ENCODE results near the gene TNFAIP3.

Gene TNFAIP3

GRCh38 chr6:137902699-137903098 lies 35.6 kb downstream of the TNFAIP3 start:
- DNase-seq (ENCODE audit: low spot score): no peak

- DNase-seq (ENCODE audit: low spot score): no peak
These were observed 36.3 kb downstream of the TNFAIP3 start for GRCh38 chr6:137903274-137903932.

GRCh38 chr6:137903933-137904821 lies 37.1 kb downstream of the TNFAIP3 start:
- DNase-seq (ENCODE audit: low spot score): peak; percentile 40

- no peak for DNase-seq (ENCODE audit: low spot score)
These were observed 38.0 kb downstream of the TNFAIP3 start for GRCh38 chr6:137904822-137905617.

GRCh38 chr6:137906020-137906472 lies 39.0 kb downstream of the TNFAIP3 start:
- DNase-seq (ENCODE audit: low spot score): no peak

GRCh38 chr6:137907170-137907569 lies 40.1 kb downstream of the TNFAIP3 start:
- no peak for DNase-seq (ENCODE audit: low spot score)

- DNase-seq (ENCODE audit: low spot score): no peak
These were observed 42.5 kb downstream of the TNFAIP3 start for GRCh38 chr6:137909533-137909932.

- DNase-seq (ENCODE audit: low spot score): no peak
These were observed 43.4 kb downstream of the TNFAIP3 start for GRCh38 chr6:137910424-137910834.

- DNase-seq (ENCODE audit: low spot score): no peak
These were observed 43.9 kb downstream of the TNFAIP3 start for GRCh38 chr6:137910843-137911456.

GRCh38 chr6:137911675-137912191 lies 44.7 kb downstream of the TNFAIP3 start:
- no peak for DNase-seq (ENCODE audit: low spot score)

- no peak for DNase-seq (ENCODE audit: low spot score)
These were observed 45.8 kb downstream of the TNFAIP3 start for GRCh38 chr6:137912813-137913212.

- no peak for DNase-seq (ENCODE audit: low spot score)
These were observed 46.4 kb downstream of the TNFAIP3 start for GRCh38 chr6:137913434-137913833.

- DNase-seq (ENCODE audit: low spot score): no peak
These were observed 47.0 kb downstream of the TNFAIP3 start for GRCh38 chr6:137913996-137914529.

- no peak for DNase-seq (ENCODE audit: low spot score)
These were observed 47.6 kb downstream of the TNFAIP3 start for GRCh38 chr6:137914530-137915193.

GRCh38 chr6:137915790-137916189 lies 48.7 kb downstream of the TNFAIP3 start:
- DNase-seq (ENCODE audit: low spot score): no peak

- DNase-seq (ENCODE audit: low spot score): no peak
These were observed 50.7 kb downstream of the TNFAIP3 start for GRCh38 chr6:137917551-137918325.

- no peak for DNase-seq (ENCODE audit: low spot score)
These were observed 52.4 kb downstream of the TNFAIP3 start for GRCh38 chr6:137919502-137919823.

- no peak for DNase-seq (ENCODE audit: low spot score)
These were observed 53.0 kb downstream of the TNFAIP3 start for GRCh38 chr6:137919837-137920730.

- DNase-seq (ENCODE audit: low spot score): peak; percentile 28
These were observed 54.8 kb downstream of the TNFAIP3 start for GRCh38 chr6:137921823-137922222.
